HG03159 (cell line): Measurements from ENCODE around the gene KYNU.

Source experiments
- ATAC-seq: cut with Tn5 transposase; IDR thresholded peaks from one replicate; pipeline ENCODE4 v1.9.1; 2021; ENCODE audit warnings: mild to moderate bottlenecking, moderate library complexity; ENCODE audit not compliant: unreplicated experiment

KYNU gene

DNA sequence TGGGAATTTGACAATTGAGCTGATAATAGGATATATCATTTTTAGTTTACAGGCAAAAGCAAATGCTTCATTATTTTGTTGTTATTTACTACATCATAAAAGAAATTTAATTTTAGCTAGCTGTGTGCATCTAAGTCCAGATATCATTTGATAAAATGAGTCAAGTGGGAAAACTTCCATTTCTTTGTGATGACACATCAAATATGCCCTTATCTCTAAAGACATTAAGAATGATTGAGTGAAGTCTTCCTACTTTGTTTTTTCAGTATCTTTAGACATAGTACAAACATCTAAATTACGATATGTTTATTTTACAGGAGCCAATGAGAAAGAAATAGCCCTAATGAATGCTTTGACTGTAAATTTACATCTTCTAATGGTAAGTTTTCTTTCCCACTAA lies 77.0 kb downstream of the KYNU start:
- no peak for ATAC-seq

GRCh38 chr2:142957144-142957543 lies 79.7 kb downstream of the KYNU start:
- no peak for ATAC-seq

GRCh38 chr2:142961202-142961601 lies 83.7 kb downstream of the KYNU start:
- no peak for ATAC-seq

DNA sequence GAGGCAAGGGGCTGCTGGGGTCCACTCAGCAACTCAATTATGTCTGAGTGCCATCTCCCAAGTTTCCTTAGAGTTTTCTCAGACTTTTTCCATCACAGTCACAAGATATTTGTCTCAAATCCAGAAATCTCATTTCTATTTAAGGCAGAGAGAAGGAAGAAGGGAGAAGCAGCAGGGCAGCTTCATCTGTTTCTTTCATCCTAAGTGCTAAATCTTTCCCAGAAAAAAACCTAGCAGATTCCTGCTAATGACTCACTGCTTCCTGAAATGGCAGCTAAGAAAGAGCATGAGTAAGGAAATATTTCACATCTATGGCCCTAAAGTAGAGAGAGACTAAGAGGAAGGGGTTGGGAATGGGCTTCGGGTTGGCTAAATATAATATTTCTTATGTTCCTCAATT lies 88.0 kb downstream of the KYNU start:
- no peak for ATAC-seq

DNA sequence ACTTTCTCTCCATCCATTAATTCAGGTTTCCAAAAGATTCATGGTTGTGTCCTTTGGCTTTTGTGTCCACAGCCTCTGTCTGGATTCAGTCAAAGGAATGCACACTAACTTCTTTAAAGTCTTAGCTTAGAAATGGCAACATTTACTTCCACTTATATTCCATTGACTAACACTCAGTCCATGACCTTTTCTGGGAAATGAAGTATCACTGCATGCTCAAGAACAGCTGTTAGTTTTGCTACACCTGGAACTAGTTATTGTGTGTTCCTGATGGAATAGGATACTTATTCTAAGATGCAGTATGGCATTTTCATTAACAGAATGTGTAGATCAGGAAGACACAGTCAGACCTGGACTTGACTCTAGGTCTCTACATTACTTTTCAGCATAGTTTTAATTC lies 88.8 kb downstream of the KYNU start:
- ATAC-seq: no peak

- ATAC-seq: no peak
These were observed 89.6 kb downstream of the KYNU start for GRCh38 chr2:142967060-142967459.

- no peak for ATAC-seq
These were observed 95.8 kb downstream of the KYNU start for GRCh38 chr2:142973160-142973821.

DNA sequence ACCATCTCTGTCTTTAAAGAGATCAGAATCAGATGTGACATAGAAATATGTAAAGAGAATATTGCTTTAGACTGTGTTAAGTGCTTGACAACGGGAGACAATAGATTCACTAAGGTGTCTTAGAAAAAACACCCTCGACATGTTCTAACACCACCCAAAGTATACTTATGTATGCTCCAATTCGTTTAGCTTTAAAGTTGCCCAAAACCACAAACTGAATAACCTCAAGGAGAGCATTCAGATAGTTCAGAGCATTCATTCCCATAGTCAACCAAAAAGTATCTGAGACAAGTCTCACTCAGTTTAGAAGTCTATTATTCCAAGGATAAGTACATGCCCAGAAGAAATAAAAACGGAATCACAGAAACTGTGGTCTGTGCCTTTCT lies 96.4 kb downstream of the KYNU start:
- no peak for ATAC-seq

GRCh38 chr2:142974288-142975024 lies 97.0 kb downstream of the KYNU start:
- no peak for ATAC-seq

- no peak for ATAC-seq
These were observed 97.8 kb downstream of the KYNU start for GRCh38 chr2:142975239-142975638.

- ATAC-seq: peak; percentile 42
These were observed 103.0 kb downstream of the KYNU start for GRCh38 chr2:142980246-142981068.

DNA sequence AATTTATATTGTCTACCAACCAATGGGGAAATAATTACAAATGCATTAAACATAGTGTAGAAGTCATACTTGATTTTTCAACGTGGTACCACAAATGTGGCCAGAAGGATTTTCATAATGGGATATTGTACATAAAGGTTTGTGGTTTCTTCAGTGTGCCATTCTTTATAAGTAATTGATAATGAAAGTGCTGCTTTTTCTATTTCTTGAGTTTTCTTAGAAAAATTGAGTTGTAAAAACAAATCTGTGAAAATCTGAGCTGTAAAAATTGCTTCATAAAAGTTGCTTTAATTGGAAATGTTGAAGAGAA lies 103.6 kb downstream of the KYNU start:
- no peak for ATAC-seq

- ATAC-seq: no peak
These were observed 104.3 kb downstream of the KYNU start for GRCh38 chr2:142981756-142982155.

- peak; percentile 70 for ATAC-seq
These were observed 105.7 kb downstream of the KYNU start for GRCh38 chr2:142983174-142983573.

DNA sequence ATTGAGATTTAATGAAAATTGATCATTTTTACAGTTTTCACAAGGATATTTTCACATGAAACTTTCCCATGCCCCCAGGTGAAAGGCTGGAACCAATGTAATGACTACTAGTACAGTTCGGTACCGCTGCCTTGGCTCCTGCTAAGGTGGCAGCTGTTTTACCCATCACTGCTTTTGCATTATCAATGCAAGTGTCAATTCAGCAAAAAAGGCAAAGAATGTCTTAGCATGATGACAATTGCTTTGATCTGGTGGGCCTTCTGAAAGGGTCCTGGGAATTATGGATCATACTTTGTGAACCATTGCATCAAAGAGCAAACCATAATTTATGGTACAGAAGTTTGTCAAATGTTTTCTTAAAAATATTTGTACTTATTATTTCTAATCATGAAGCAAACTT lies 107.2 kb downstream of the KYNU start:
- ATAC-seq: no peak

DNA sequence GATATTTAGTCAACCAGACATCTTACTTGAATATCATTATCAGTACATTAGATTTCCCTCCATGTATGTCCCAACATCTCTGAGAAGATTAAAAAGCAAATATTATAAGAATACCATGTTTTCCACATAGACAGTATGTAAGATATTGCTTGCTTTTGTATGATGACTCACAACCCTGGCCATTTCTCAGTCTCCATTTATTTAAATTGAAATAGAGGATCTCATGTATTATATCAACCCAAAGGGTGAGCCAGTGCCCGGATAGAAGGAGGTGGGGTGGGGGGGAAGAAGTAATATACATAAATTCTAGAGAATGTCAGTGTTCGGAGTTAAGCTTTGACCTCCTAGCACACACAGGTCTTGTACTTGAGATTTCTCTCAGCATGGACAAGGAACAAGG lies 109.6 kb downstream of the KYNU start:
- no peak for ATAC-seq

DNA sequence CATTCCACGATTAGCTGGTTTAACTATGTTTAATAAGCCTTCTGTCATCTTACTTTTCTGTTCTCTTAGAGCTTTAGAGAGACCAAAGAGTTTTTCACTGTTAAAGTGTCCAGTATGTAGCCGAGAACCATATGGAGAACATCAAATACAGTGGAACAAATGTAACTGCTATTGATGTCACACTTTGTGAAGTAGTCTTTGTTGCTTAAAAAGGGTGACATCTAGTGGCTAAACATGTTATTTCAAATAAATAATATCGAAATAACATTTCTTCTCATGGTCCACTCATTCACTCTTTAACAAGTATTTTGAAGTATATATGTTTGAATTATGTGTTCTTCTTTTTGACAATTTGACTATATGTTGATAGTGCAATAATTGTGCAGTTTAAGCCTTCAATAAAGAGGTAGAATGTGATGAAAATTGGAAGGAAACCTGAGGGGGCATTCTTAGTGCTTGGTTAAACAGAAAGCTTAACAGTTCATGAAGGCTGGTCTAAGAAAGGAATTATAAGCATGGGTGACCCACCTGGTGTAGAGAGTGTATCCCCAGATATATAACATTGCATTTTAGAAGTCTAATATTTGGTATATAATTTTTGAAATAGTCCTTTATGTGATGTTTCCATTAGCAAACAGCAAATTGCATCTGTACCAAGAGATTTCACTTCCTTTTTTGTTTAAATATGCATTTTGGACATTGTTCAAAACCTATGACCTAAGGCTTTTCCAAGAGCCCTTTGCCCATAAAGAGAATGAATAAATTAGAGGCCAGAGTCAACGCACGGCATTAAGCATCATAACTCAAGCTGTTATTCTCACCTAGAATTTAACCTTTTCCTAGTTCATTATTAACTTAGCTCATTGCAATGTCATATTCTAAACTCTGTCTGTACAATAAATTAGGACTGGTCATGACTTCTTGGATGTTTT lies 112.1 kb downstream of the KYNU start:
- ATAC-seq: peak; percentile 57

- ATAC-seq: no peak
These were observed 113.8 kb downstream of the KYNU start for GRCh38 chr2:142991295-142991694.

GRCh38 chr2:142992840-142993239 lies 115.4 kb downstream of the KYNU start:
- ATAC-seq: no peak

DNA sequence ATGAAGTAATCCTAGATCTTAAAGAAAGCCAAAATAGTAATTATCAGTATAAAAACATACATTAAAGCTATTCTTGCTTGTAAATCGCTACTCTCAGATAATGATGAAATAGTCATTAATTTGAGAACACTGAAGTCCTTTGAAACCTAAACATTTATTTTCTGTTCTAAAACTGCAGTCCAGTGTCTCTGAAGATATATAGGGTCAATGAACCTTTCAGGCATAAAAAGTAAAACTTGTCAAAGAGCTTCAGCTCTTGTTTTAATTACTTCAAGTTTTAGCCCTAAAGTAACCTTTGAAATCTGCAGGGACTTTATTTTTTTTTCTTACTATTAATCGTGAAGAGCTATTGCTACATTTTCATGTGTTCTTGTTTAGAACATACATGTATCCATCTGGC lies 116.3 kb downstream of the KYNU start:
- no peak for ATAC-seq

GRCh38 chr2:142994665-142995064 lies 117.2 kb downstream of the KYNU start:
- ATAC-seq: no peak
